ENCODE data around the gene DEGS1. TPM values are rescaled to one million over a fixed set of nuclear protein-coding genes. Genes with fewer than 3 reads are reported as not detected.

DEGS1 gene
- total RNA-seq, 1 experiment from 2014 or later: 71.3 TPM

GRCh38 chr1:224159541-224159940 is 23.5 kb upstream of the DEGS1 start:
- Histone ChIP-seq H2AFZ (ENCODE audit: low read length) (no peak overlapping the region), H3K27ac (ENCODE audit: low read length) (no peak overlapping the region), H3K9me3 (ENCODE audit: low read length) (no peaks in the 10 kb centered on the region), H3F3A (ENCODE audit: low read length, unreplicated experiment) (no peaks in the 10 kb centered on the region), H3K36me3 (ENCODE audit: low read depth, low read length) (peaks cover 56% of the 10 kb centered on the region), H3K4me2 (ENCODE audit: low read length) (no peak overlapping the region), H3K9ac (ENCODE audit: low read length) (no peak overlapping the region), H3K9me2 (replicated peaks; ENCODE audit: low read length) (no peaks in the 10 kb centered on the region), H3K27me3 (ENCODE audit: low read length) (no peaks in the 10 kb centered on the region), H4K20me1 (ENCODE audit: low read length) (no peaks in the 10 kb centered on the region), H3K4me1 (ENCODE audit: insufficient read depth, low read length) (no peaks in the 10 kb centered on the region), H3K4me3 (ENCODE audit: low read length) (no peak overlapping the region), H3K79me2 (ENCODE audit: low read length) (no peaks in the 10 kb centered on the region)
- TF ChIP-seq CTCF (conservative IDR thresholded peaks at IDR 0.05; ENCODE audit: low read depth, low read length) (no peak), EZH2 (IDR thresholded peaks at IDR 0.05; ENCODE audit: low read length, unreplicated experiment) (no peak), EZH2phosphoT487 (IDR thresholded peaks at IDR 0.05; ENCODE audit: borderline replicate concordance, low read length) (no peak)
- ChIA-PET POLR2A (ENCODE audit: unreplicated experiment) (no interaction called here), CTCF (no interaction called here)
- intact Hi-C loops (cut with micrococcal nuclease): no loop called here
- BruUV-seq (replicated peaks): no TSS peak
- DNase-seq (no peak), ATAC-seq (no peak)

- Histone ChIP-seq H3F3A (ENCODE audit: low read length, unreplicated experiment) (no peaks in the 10 kb centered on the region), H3K36me3 (ENCODE audit: low read depth, low read length) (peaks cover 56% of the 10 kb centered on the region), H3K9me3 (ENCODE audit: low read length) (no peaks in the 10 kb centered on the region), H3K4me2 (ENCODE audit: low read length) (no peak overlapping the region), H3K27ac (ENCODE audit: low read length) (no peak overlapping the region), H3K79me2 (ENCODE audit: low read length) (no peaks in the 10 kb centered on the region), H4K20me1 (ENCODE audit: low read length) (no peaks in the 10 kb centered on the region), H2AFZ (ENCODE audit: low read length) (no peak overlapping the region), H3K9me2 (replicated peaks; ENCODE audit: low read length) (no peaks in the 10 kb centered on the region), H3K4me1 (ENCODE audit: insufficient read depth, low read length) (no peaks in the 10 kb centered on the region), H3K27me3 (ENCODE audit: low read length) (no peaks in the 10 kb centered on the region), H3K4me3 (ENCODE audit: low read length) (no peak overlapping the region), H3K9ac (ENCODE audit: low read length) (no peak overlapping the region)
- CTCF ChIA-PET: no interaction called here
- no peak for TF ChIP-seq EZH2 (IDR thresholded peaks at IDR 0.05; ENCODE audit: low read length, unreplicated experiment)
- TF ChIP-seq EZH2phosphoT487 (IDR thresholded peaks at IDR 0.05; ENCODE audit: borderline replicate concordance, low read length): no peak
- TF ChIP-seq CTCF (conservative IDR thresholded peaks at IDR 0.05; ENCODE audit: low read depth, low read length): no peak
- ATAC-seq (no peak), DNase-seq (no peak)
- intact Hi-C loops (cut with micrococcal nuclease): no loop called here
- POLR2A ChIA-PET (ENCODE audit: unreplicated experiment): no interaction called here
- BruUV-seq (replicated peaks): no TSS peak
These were observed 22.8 kb upstream of the DEGS1 start for GRCh38 chr1:224160171-224160682.

DNA sequence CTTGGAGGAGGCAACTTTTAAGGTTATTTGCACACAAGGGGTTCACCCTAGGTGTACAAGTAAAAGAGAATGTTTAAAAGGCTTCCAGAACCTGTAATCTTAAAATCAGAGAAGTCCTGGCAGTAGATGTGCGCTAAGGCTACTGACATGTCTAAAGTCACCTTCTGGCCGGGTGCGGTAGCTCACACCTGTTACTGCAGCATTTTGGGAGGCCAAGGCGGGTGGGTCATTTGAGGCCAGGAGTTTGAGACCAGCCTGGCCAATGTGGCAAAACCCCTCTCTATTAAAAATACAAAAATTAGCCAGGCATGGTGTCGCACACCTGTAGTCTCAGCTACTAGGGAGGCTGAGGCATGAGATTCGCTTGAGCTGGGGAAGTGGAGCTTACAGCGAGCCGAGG is 20.3 kb upstream of the DEGS1 start:
- H3K9me3 ChIP-seq (ENCODE audit: low read length): no peaks in the 10 kb centered on the region
- H3K79me2 ChIP-seq (ENCODE audit: low read length): no peaks in the 10 kb centered on the region
- peaks cover 39% of the 10 kb centered on the region for H3K36me3 ChIP-seq (ENCODE audit: low read depth, low read length)
- no peaks in the 10 kb centered on the region for H4K20me1 ChIP-seq (ENCODE audit: low read length)
- no peak overlapping the region for H3K9ac ChIP-seq (ENCODE audit: low read length)
- no peak for TF ChIP-seq CTCF (conservative IDR thresholded peaks at IDR 0.05; ENCODE audit: low read depth, low read length)
- no peak for TF ChIP-seq EZH2phosphoT487 (IDR thresholded peaks at IDR 0.05; ENCODE audit: borderline replicate concordance, low read length)
- TF ChIP-seq EZH2 (IDR thresholded peaks at IDR 0.05; ENCODE audit: low read length, unreplicated experiment): no peak
- DNase-seq (no peak), ATAC-seq (no peak)
- no peak overlapping the region for H3K4me3 ChIP-seq (ENCODE audit: low read length)
- POLR2A ChIA-PET (ENCODE audit: unreplicated experiment): no interaction called here
- H3K9me2 ChIP-seq (replicated peaks; ENCODE audit: low read length): no peaks in the 10 kb centered on the region
- CTCF ChIA-PET: interaction anchor here (0.6 kb wide), 1 partner anchor 9 kb away, joined by 5 read pairs; no protein-coding TSS in a partner anchor
- H2AFZ ChIP-seq (ENCODE audit: low read length): no peak overlapping the region
- H3K4me2 ChIP-seq (ENCODE audit: low read length): no peak overlapping the region
- no peak overlapping the region for H3K27ac ChIP-seq (ENCODE audit: low read length)
- H3K27me3 ChIP-seq (ENCODE audit: low read length): no peaks in the 10 kb centered on the region
- intact Hi-C loops (cut with micrococcal nuclease): no loop called here
- no peaks in the 10 kb centered on the region for H3F3A ChIP-seq (ENCODE audit: low read length, unreplicated experiment)
- H3K4me1 ChIP-seq (ENCODE audit: insufficient read depth, low read length): no peaks in the 10 kb centered on the region
- BruUV-seq (replicated peaks): no TSS peak

Data from PC-3 (cell line).